HG03025 (cell line): ENCODE measurements around the gene NHEJ1.

Experiments used
- ATAC-seq: cut with Tn5 transposase; IDR thresholded peaks from one replicate; pipeline ENCODE4 v1.9.1; 2021; ENCODE audit warnings: mild to moderate bottlenecking, moderate library complexity; ENCODE audit not compliant: unreplicated experiment, low FRiP score

The NHEJ1 gene

DNA sequence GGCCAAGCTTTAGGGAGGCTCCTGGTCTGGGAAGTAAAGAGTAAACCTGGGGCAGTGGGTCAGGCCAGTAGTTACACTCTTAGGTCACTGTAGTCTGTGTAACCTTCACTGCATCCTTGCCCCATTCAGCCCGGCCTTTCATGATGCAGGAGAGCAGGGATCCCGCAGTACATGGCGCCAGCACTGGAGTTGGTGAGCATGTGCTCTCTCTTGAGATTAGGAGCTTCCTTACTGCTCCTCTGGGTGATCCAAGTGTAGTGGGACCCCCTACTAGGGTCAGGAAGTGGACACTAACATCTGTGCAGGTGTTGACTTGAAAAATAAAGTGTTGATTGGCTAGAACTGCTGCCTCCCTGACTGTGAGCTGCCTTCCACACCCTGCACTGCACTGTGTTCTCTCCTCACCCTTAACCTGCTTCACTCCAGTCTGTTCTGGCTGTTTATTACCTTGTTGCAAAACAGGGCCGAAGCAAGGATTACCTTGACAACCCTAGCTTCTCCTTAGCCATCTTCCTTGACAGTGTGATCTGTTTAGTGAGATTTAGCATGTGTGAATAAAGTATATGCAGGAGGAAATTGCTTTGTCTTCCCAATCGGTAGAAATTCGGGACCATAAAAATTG is 22.6 kb upstream of the NHEJ1 start:
- ATAC-seq = no peak

DNA sequence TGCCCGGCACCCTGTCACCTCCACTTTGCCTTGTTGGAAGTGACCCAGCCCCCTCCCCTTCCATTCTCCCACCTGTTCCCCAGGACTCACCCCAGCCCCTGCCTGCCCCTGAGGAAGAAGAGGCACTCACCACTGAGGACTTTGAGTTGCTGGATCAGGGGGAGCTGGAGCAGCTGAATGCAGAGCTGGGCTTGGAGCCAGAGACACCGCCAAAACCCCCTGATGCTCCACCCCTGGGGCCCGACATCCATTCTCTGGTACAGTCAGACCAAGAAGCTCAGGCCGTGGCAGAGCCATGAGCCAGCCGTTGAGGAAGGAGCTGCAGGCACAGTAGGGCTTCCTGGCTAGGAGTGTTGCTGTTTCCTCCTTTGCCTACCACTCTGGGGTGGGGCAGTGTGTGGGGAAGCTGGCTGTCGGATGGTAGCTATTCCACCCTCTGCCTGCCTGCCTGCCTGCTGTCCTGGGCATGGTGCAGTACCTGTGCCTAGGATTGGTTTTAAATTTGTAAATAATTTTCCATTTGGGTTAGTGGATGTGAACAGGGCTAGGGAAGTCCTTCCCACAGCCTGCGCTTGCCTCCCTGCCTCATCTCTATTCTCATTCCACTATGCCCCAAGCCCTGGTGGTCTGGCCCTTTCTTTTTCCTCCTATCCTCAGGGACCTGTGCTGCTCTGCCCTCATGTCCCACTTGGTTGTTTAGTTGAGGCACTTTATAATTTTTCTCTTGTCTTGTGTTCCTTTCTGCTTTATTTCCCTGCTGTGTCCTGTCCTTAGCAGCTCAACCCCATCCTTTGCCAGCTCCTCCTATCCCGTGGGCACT is 21.9 kb upstream of the NHEJ1 start:
- no peak for ATAC-seq

DNA sequence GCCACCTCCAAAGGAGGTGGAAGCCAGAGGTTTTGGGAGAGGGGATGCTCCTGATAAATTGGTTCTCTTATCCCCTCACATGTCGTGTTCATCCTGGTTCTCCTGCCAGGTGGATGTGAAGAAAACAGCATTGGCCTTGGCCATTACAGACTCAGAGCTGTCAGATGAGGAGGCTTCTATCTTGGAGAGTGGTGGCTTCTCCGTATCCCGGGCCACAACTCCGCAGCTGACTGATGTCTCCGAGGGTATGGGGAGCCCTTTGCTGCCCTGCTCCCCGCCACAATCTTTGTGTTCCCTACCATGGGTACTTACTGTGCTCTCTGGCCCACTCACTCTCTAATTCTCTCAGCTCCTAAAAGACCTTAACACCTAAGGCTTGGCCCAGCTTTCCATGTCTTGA is 20.9 kb upstream of the NHEJ1 start:
- no peak for ATAC-seq

DNA sequence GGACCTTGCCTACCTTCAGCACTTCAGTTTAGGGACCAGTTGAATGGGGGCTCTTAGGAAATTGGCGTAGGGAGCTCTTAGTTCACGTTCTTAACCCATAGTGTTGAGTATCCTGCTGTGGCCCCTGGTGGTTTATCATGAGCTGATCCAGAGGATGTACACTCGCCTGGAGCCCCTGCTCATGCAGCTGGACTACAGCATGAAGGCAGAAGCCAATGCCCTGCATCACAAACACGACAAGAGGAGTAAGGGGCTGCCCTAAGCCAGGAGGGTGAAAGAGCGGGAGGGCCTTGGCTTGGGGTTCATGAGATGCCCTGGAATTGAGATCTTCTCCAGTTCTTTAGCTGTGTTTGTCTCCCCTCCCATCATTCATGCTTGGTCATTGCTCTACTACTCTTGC is 20.3 kb upstream of the NHEJ1 start:
- ATAC-seq = no peak

DNA sequence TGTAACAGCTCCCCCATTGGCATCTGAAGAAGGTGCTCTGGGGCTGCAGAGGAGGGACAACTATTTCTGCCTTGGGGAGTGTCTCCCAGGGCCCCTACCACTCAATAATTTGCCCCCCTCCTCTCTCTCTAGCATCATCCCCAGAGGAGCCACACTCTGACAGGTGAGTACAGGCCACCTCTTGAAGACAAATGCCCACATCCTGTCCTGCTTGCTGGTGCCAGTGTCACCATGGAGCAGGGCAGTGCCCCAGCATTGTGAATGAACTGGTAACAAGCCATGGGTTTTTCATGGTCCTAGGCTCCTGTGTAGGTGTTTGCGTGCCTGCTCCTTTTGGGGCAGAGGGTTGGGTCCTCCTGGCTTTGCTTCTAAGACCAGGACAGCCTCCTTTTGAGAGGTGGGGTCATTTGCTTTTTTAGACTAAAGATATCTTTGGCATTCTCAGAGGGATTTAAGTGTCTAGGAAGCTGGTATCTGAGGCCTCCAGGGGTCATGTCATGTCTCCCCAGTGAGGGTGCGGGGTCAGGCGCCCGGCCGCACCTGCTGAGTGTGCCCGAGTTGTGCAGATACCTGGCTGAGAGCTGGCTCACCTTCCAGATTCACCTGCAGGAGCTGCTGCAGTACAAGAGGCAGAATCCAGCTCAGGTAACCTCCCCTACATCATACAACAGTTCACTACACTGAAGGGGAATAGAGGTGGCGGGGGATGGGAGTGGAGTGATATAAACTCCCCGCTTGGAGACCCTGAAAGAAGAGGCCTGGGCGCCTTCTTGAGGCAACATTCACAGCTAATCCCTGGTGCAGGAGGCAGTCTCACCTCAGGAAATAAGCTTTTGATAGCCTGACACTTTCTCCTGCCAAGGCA is 19.2 kb upstream of the NHEJ1 start:
- no peak for ATAC-seq

DNA sequence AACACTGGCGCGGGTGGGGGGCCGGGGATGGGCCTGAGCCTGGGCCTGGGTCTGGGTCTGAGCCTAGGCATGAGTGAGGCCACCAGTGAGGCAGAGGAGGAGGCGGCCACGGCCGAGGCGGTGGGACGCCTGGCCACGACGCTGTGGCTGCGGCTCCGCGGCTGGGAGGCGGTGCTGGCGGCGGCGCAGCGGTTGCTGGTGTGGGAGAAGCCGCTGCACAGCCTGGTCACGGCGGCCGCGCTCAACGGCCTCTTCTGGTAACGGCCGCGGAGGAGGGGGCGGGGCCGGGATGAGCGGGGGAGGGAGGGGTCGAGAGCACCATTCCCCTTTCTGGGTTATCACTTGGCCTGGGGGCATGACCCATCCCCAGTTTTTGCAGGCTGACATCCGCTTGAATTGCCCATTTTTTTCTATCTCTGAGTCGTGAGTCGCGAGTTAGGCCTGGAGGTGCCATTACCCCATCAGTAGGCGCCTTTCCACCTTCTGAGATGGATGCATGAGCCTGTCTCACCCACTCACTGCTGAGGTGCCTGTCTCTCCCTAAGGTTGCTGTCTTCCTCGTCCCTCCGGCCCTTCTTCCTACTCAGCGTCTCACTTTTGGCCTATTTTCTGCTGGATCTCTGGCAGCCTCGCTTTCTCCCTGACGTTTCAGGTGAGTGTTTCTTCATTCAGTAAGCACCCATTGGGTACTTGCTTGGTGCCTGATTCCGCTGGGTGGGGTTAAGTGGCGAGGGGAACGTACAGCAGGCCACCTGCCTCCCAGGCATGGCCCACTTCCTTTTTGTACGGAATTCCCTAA is 18.0 kb upstream of the NHEJ1 start:
- ATAC-seq = peak; percentile 6

DNA sequence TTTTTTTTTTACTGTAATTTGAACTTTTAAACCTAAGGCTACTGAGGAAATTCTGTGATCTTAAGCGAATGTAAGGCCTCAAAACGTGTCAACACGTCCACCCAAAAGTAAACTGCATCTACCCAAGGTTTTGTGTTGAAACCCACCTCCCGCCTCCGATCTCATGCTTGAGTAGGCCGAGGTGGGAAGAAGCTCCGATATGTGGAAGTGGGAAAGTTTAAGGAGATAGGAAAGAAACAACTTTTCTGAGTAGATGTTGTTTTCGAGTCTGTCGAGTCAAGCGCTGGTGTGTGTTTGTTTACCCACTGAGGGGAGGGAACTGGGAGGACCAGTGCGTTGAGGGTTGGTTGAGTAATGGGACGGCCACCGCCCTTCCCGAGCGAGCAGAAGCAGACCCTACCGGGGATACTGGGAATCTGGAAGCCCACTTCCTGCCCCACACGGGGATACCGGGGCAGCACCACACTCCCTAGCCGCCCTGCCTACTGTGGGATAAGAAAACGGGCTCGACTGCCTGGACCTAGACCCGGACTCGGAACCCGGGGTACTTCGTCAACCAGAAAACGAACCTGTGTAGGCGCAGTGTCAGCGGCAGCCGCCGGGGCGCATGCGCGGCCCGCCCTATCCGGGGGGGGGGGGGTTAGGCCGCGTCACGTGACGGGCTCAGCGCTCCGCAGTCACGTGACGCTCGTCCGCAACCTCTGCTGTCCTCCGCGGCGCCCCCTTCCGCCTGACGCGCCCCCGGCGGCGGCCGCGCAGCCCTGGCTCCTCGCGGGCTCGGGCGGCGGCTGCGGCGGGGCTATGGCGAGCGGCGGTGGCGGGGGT is 17.1 kb upstream of the NHEJ1 start, which contains the start of gene RETREG2:
Gene RETREG2, plus strand, starts transcription at position 724 of the 825 bp plus-strand sequence. Its CDS starts 78 bp downstream, at position 802.
- ATAC-seq = peak; percentile 38

DNA sequence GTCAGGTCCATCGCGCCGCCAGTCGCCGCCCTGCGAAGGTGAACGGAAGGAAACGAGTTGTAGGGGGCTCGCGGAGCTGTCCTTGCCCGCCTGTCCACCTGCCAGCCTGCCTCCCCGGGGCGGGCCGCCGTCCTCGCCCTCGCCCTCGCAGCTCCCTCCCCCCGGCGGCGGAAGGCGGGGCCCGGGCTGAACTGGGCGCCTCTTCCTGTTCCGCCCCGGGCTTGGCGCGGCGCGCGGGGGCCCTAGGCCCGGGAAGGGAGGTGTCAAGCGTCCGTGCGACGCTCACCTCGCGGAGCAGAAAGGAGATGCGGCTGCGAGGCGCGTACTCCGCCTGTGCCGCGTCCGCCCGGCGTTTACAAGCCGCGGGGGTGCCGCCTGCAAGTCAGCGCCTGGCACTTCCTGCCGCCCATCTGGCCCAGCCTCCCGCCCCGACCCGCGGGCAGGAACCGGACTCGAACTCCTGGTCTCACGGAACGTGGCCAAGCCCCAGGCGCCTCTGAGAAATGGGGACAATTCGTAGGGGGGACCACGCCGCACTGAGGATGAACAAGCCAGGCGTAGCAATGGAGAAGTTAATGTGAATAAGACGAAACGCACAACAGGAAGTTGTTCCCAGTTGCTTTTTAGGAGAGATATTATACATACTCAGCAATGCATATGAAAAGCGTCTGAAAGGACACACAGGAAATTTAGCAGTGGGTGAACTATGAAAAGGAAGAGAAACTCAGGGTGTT is 16.4 kb upstream of the NHEJ1 start, which contains the start of gene CNPPD1:
Gene CNPPD1, minus strand, starts transcription at position 108 of the 734 bp plus-strand sequence. Its CDS starts 97 bp downstream, at position 11.
- peak; percentile 62 for ATAC-seq

DNA sequence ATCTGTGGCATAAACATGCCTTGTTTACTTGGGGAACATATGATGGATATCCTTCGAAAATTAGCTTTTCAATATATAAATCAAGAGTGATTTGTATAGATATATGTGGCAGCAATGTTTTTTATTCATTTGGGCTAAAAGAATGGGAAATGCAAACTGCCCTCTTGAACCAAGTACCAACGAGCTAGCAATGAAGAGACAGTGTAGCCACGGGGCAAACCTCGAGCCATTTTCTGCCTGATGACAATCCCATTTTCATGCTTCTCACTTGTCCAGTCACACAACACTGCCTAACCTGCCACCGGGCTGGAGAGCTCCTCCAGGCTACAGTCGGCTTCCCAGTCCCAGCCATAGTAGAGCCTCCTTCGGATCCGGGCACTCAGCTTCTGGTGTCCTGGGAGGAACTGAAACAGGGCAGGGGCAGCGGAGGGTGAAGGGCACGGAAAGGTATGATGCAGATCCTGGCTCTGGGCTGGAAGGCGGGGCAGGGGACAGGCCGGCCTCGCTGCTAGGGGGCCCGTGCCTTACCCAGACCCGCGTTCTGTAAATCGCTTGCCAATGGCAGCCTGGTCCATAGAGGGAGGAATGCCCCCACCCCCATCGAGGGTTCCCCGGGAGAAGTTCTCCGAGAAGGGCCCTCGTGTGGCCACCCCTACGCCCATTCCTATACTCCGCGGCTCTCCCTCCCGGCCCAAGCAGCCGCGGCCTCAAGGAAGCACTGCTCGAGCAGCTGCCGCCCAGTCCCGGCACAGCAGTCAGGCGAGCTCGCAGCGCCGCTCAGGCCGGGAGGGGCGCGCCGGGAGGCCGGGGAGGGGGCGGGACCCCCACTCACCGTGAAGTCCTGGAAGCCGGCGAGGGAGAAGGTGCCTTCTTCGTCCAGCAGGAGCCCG is 15.6 kb upstream of the NHEJ1 start:
- ATAC-seq = peak; percentile 23

DNA sequence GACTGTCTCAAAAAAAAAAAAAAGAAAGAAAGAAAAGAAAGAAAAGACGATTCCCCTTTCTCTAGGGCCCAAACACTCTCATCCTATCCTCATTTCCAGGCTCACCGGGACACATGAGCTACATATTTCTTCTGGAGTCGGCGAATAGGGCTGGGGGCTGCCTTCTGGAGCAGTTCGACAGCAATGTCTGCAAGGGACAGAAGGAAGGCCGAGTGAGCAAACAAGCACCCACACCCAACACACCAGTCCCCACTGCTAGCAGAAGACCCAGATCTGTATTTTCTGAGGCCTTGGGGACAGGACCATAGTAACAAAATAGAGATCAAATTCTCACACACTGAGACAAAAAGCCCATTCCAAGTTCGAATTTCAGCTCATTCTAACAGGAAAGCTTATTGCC is 14.9 kb upstream of the NHEJ1 start:
- no peak for ATAC-seq

DNA sequence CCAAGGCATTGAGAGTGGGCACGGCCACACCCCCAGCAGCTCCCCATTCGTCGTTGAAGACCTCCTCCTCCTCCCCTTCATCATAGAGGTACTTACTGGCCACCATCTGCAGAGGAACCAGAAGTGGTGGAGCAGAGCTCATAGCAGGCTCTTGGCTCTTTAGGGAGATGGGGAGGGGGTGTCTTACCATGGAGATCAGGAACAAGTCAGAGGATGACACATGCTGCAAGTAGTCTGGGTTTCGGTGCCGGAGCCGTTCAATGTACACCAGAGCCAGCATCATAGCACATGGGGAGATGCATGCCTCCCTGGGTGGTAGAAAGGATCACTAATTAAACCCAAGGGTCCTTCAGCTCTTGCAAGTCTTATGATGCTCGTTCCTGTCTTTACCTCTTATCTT is 14.2 kb upstream of the NHEJ1 start:
- ATAC-seq = no peak

DNA sequence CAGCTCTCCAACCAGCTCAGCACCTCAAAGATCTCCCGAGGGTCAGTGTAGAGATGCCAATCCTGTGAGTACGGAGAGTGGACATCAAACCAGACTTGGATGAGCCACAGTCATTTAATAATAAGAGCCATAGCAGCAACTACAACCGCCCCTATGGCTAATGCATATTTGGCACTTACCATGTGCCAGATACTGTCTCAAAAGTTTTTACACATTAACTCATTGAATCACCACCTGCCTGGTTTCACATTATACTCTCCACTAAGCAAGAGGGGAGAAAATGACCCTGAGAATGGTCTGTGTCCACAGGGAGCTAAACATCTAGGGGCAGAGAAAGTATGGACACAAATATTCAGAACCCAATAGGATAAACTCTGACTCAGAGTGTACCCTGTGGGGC is 13.5 kb upstream of the NHEJ1 start:
- no peak for ATAC-seq

DNA sequence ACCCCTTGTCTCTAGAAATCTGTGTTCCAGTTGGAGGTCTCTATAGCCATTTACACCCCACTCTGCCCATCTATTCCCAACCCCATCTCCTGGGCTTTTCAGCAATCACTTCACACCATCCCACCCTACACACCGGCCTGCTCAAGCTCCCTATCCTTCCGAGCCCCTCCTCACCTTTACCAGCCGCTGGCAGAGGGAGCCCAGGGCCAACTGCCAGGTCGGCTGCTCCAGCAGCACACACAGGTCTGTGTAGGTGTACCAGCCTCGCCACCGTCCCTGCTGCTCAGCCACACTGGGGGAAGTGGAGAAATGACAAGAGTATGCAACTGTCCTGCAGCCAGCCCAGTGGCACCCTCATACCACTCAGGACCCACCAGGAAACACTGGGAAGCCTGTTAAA is 12.6 kb upstream of the NHEJ1 start:
- ATAC-seq = no peak

DNA sequence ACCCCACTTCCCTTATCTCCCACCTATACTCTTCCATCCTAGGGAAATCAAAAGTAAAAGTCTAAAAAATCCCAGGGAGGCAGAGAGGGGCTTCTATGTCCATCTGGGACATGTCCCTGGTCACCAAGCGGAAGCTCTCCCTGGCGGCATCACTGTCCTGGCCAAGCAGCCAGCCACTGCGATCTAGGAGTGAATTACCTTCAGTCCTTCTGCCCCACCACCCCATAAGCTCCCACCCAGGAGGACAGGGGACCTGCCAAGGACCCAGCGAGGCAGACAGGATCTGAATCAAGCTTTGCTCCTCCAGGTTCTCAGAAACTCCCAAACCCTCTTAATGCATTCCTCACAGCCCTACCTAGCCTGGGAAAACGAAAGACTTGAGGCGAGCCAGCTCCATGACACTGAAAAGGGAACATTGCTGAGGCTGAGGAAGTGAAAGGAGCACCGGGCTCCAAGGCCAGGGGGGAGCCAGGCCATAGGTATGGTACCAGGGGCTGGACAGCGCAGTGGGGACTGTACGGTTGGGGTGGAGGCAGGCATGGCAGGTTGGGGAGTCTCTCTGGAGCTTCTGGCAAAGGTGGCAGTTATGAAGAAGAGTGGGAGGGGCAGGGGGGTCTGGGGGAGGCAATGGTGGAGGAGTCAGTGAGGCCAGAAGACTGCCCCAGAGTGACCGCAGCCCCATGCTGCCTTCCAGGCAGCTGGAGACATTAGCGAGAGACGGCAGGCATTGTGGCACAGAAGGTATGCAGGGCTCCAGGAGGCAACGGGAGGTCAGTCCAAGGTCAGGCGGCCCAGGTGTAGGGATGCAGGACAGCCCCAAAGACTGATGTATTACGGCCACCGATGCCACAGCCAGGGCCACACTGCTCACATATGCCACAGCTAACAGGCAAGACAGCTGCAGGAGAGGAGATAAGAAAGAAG is 11.9 kb upstream of the NHEJ1 start:
- no peak for ATAC-seq

DNA sequence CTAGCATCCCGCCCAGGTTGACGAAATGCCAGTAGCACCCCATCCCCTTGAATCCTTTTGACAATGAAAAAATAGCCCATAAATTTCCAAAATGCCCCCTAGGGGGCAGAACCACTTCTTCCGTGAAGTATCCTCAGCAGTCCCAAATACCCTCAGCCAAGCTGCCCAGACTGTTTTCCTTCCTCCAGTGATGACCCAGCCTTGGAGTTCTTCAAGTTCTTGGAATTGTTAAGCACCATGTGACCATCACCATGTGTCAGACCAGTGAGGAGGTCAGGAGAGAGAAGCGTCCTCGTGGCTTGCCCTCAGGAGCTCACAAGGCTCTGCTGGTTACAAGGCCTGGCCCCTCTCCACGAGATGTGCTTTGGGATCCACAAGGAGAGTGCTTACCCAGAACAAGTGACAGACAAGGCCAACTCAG is 10.6 kb upstream of the NHEJ1 start:
- no peak for ATAC-seq

DNA sequence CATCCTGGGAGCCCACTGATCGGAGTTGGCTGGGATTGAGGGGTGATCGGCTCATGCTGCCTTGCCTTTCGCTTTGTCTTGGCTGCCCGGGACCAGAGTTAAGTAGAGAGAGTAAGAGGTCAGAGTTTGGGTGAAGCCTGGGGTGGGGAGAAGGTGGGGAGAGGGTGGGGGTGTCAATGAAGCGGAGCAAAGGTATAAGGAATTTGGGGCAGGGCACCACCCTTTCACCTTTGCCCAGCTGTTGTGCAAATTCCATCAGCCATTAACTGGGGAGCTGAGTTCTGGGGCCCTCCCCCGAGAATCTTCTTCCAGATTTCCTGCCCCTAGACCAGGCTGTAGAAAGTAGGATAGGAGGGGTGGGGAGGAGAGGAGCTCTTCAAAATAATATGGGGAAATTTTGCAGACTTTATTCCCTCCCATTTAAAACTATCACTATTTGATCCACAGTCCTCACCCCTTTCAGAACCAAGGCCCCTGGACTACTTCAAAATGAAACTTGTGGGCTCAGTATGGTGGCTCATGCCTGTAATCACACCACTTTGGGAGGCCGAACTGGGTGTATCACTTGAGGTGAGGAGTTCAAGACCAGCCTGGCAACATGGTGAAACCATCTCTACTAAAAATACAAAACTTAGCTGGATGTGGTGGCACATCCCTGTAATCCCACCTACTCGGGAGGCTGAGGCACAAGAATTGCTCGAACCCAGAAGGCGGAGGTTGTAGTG is 9.5 kb upstream of the NHEJ1 start, which contains the start of gene SLC23A3:
Gene SLC23A3, minus strand, starts transcription at position 100 of the 725 bp plus-strand sequence. Its CDS starts 45 bp downstream, at position 55.
- no peak for ATAC-seq
